ENCODE measurements around the gene LRMDA.

DNA sequence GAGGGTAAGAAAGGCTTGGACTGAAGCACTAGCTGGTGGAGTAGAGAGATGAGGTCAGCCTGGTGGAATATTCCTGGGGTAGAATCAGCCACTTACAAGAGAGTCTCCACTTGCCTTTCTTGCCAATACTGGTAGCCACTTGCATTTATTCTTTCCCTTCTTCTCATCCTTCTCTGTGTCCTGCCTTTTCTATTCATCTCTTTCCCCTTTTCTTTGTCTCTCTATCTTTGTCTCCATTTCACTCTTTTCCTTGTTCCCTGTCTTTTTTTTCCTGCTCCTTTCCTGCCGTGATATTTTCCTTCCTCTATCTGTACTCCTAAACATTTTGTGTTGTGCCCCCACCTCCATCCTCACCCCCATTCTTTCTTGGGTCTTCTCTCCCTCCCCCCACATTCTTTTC is 214.3 kb downstream of the LRMDA start:
- TF ChIP-seq POLR2A (IDR thresholded peaks at IDR 0.05) (no peak), POLR2AphosphoS5 (IDR thresholded peaks at IDR 0.05) (no peak)
- TF ChIP-seq, protein P1, sequence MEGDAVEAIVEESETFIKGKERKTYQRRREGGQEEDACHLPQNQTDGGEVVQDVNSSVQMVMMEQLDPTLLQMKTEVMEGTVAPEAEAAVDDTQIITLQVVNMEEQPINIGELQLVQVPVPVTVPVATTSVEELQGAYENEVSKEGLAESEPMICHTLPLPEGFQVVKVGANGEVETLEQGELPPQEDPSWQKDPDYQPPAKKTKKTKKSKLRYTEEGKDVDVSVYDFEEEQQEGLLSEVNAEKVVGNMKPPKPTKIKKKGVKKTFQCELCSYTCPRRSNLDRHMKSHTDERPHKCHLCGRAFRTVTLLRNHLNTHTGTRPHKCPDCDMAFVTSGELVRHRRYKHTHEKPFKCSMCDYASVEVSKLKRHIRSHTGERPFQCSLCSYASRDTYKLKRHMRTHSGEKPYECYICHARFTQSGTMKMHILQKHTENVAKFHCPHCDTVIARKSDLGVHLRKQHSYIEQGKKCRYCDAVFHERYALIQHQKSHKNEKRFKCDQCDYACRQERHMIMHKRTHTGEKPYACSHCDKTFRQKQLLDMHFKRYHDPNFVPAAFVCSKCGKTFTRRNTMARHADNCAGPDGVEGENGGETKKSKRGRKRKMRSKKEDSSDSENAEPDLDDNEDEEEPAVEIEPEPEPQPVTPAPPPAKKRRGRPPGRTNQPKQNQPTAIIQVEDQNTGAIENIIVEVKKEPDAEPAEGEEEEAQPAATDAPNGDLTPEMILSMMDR (IDR thresholded peaks at IDR 0.05): no peak
